Breast epithelium (tissue), 4 donors: ENCODE data around the gene TRIL. TPM values are rescaled to one million over a fixed set of nuclear protein-coding genes. Genes with fewer than 3 reads are reported as not detected.

Experiments
- DNase-seq, 2 donors: peaks; one replicate each; pipeline ENCODE4 v3.0.0-alpha.2; 2019; ENCODE audit warnings: low spot score in 2 of 2
- H3K27ac ChIP-seq, 2 donors: fragments of 200-600 bp; sonication (generic) in 1 of 2; one replicate each; pipeline ENCODE4 v1.5.1; 2016 to 2019; ENCODE audit warnings: mild to moderate bottlenecking in 1 of 2
- H3K27me3 ChIP-seq, 2 donors: fragments of 200-600 bp; sonication (generic) in 1 of 2; one replicate each; pipeline versions ENCODE4 v1.5.1 to v1.6.0; 2017 to 2019; ENCODE audit warnings: control low read depth in 1 of 2, mild to moderate bottlenecking in 1 of 2
- H3K36me3 ChIP-seq: fragments of 200-600 bp; one replicate; pipeline ENCODE4 v1.5.1; 2019
- H3K4me1 ChIP-seq, 2 donors: fragments of 200-600 bp; sonication (generic); one replicate each; pipeline ENCODE4 v1.5.1; 2016 to 2019; ENCODE audit warnings: control low read depth in 1 of 2
- H3K4me3 ChIP-seq, 3 donors: fragments of 200-600 bp; sonication (generic); 1 replicate in 2 of 3; 2 replicates in 1 of 3; pipeline ENCODE4 v1.5.1; 2016 to 2019; ENCODE audit warnings: mild to moderate bottlenecking in 3 of 3, moderate library complexity in 2 of 3
- H3K9me3 ChIP-seq, 2 donors: fragments of 200-600 bp; sonication (generic) in 1 of 2; one replicate each; pipeline ENCODE4 v1.5.1; 2016 to 2019; ENCODE audit warnings: control low read depth in 1 of 2
- POLR2A ChIP-seq: fragments of 450-650 bp; IDR thresholded peaks from one replicate; pipeline ENCODE4 v1.6.1; 2016; ENCODE audit warnings: antibody characterized with exemption, mild to moderate bottlenecking, moderate library complexity
- POLR2AphosphoS5 ChIP-seq, 3 donors: sonication (generic); formaldehyde crosslinking; IDR thresholded peaks; one replicate each; pipeline ENCODE4 v1.6.1; 2017; ENCODE audit warnings: antibody characterized with exemption in 3 of 3
- intact Hi-C: fragments of 100-400 bp; cut with DNase I; formaldehyde crosslinking; loops from one replicate; pipeline ENCODE4 v1.15.1; 2023; ENCODE audit warnings: low total_unique reads
- total RNA-seq, 3 donors: library from RNA; depleted of rRNA; stranded (reverse); fragments of >200 nt; gene quantifications; one replicate each; pipeline ENCODE4 v1.1.0, GENCODE V29; 2016
- TF ChIP-seq, protein P1 (sequence below), 3 donors: fragments of 450-650 bp; IDR thresholded peaks; one replicate each; pipeline ENCODE4 v1.5.1; 2016 to 2017; ENCODE audit warnings: antibody characterized with exemption in 3 of 3, mild to moderate bottlenecking in 3 of 3, moderate library complexity in 3 of 3

The TRIL gene
- total RNA-seq, 3 donors from 2014 or later = 0.48 to 8.3 (median 8.2) TPM

DNA sequence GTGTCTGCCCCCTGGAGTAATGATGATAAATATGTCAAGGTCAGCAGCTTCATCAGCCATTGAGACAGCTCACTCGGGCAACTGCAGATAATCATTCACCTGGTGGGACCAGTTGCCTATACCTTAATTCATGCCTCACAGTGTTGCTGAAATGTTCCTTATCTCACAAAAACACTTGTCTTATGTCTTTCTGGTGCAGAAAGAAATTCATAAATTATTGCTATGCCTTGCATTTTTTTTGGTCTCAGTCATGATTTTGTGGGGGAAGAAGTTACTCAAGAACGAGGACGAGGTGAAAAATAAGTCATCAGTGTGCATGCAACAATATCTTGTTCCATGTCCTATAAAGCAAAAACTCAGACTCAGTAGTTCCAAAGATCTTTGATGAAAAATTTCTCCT is 16.0 kb downstream of the TRIL start:
- Histone ChIP-seq H3K4me1 (no peaks in the 10 kb centered on the region), H3K27ac (no peak overlapping the region), H3K36me3 (no peaks in the 10 kb centered on the region), H3K4me3 (no peak overlapping the region), H3K27me3 (no peaks in the 10 kb centered on the region), H3K9me3 (no peaks in the 10 kb centered on the region)
- TF ChIP-seq POLR2A = no peak
- no peak for TF ChIP-seq POLR2AphosphoS5 (IDR thresholded peaks at IDR 0.05)
- TF ChIP-seq, protein P1, sequence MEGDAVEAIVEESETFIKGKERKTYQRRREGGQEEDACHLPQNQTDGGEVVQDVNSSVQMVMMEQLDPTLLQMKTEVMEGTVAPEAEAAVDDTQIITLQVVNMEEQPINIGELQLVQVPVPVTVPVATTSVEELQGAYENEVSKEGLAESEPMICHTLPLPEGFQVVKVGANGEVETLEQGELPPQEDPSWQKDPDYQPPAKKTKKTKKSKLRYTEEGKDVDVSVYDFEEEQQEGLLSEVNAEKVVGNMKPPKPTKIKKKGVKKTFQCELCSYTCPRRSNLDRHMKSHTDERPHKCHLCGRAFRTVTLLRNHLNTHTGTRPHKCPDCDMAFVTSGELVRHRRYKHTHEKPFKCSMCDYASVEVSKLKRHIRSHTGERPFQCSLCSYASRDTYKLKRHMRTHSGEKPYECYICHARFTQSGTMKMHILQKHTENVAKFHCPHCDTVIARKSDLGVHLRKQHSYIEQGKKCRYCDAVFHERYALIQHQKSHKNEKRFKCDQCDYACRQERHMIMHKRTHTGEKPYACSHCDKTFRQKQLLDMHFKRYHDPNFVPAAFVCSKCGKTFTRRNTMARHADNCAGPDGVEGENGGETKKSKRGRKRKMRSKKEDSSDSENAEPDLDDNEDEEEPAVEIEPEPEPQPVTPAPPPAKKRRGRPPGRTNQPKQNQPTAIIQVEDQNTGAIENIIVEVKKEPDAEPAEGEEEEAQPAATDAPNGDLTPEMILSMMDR (IDR thresholded peaks at IDR 0.05) = no peak
- intact Hi-C loops = no loop called here
- no peak for DNase-seq

DNA sequence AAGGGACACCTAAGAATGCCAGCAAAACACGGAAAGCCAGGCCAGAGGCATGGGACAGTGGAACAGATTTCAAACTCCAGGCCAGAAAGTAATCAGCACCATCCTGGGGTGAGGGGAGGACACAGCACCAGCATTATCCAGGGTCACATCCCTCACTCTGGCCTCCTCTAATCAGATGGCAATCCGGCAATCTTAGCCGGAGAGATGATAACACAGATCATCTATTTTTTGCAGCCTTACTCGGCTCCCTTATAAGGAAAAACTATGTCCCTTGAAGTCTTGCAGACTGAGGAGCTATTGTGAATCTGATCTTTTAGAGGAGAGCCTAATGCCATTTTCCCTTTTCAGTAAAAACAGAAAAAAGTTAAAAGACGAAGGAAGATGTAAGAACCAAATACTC is 16.5 kb downstream of the TRIL start:
- Histone ChIP-seq H3K27ac (no peak overlapping the region), H3K4me3 (no peak overlapping the region), H3K4me1 (no peaks in the 10 kb centered on the region), H3K36me3 (no peaks in the 10 kb centered on the region), H3K9me3 (no peaks in the 10 kb centered on the region), H3K27me3 (no peaks in the 10 kb centered on the region)
- TF ChIP-seq, protein P1 (IDR thresholded peaks at IDR 0.05) = no peak
- no peak for TF ChIP-seq POLR2AphosphoS5 (IDR thresholded peaks at IDR 0.05)
- TF ChIP-seq POLR2A = no peak
- no peak for DNase-seq
- intact Hi-C loops = no loop called here

DNA sequence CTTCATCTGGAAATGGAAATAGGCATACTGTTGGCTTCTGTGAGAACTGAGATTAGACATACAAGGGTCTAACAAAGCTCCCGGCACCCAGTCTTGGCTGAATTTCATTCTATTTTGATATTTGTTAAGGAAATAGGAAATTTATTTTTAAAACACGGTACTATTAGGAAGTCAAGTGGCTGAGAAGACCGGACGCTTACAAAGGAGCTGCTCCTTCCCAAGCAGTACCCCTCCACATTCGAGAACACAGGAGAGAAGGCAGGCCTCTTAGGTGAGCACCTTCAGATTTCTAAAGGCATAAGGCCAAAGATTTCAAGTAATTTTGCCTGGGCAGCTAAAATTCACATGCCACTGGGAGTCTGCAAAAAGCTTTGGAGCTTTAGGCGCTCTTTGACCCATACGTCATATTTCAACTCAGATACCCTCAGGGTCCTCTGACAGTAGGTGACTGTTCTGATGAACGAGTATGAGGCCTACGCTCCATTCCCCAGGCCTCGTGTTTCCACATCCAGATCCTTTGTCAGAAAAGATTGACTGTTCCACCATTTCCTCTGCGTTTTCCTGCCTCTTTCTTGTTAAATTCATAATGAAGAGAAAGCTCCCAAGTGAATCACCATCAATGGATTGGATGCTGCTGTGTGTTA is 17.3 kb downstream of the TRIL start:
- Histone ChIP-seq H3K27ac (no peak overlapping the region), H3K4me3 (no peak overlapping the region), H3K36me3 (no peaks in the 10 kb centered on the region), H3K27me3 (no peaks in the 10 kb centered on the region), H3K9me3 (no peaks in the 10 kb centered on the region), H3K4me1 (no peaks in the 10 kb centered on the region)
- TF ChIP-seq, protein P1 (IDR thresholded peaks at IDR 0.05) = no peak
- TF ChIP-seq POLR2AphosphoS5 (IDR thresholded peaks at IDR 0.05) (no peak), POLR2A (no peak)
- intact Hi-C loops = no loop called here
- no peak for DNase-seq

DNA sequence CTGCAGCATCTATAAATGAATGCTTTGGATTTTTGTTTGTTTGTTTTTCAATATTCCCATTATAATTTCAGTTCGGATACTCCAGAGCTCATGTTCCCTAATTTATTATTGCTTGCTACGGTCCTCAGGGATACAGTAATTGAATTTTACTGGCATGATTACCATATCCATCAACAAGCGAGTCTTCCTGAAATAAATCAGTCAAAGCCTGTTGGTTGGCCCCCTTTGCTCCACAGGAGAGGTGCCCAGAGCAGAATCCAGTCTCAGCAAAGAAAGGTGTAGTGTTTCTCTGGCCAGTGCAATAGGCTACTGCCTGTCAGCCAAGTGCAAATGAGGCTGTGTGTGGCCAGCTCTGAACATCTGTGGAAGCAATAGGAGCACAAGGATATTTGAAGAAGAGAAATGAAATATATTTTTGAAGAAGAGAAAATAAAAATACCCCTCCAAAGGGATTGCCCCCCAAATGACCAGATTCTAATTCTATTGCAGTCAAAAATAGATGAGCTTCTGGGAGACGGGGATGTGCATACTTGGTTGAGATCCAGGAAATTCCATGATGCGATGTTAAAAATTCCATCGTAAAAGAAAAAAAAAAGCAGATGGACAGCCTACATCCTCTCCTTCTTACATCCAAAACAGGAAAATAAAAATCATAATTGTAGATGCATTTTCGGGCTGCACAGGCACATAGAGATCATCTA is 18.1 kb downstream of the TRIL start:
- Histone ChIP-seq H3K27me3 (no peaks in the 10 kb centered on the region), H3K4me1 (no peaks in the 10 kb centered on the region), H3K4me3 (no peak overlapping the region), H3K27ac (no peak overlapping the region), H3K9me3 (no peaks in the 10 kb centered on the region), H3K36me3 (no peaks in the 10 kb centered on the region)
- DNase-seq = no peak
- intact Hi-C loops = loop anchor here (5.0 kb wide), 1 partner anchor 677 kb away; no protein-coding TSS in a partner anchor
- TF ChIP-seq POLR2A = no peak
- TF ChIP-seq POLR2AphosphoS5 (IDR thresholded peaks at IDR 0.05) = no peak
- TF ChIP-seq, protein P1 (IDR thresholded peaks at IDR 0.05) = no peak

DNA sequence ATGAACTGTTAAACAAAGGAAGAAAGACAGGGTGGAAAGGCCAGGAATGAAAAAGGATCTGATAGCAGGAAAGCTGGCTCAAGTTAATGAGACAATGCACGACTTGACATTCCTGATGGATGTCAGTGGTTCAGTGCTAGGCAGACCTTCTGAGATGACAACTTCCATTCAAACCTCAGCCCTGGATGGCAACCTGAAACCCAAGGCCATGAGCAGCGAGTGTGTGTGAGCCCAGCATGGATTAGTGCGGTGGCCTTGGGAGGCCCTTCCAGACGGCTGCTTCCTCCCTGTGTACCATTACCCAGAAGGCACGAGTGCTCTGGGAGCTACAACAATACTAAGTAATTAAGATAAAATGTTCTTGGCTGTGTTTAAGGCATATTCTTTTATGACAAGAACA is 18.8 kb downstream of the TRIL start:
- Histone ChIP-seq H3K27me3 (no peaks in the 10 kb centered on the region), H3K4me1 (no peaks in the 10 kb centered on the region), H3K27ac (no peak overlapping the region), H3K36me3 (no peaks in the 10 kb centered on the region), H3K9me3 (no peaks in the 10 kb centered on the region), H3K4me3 (no peak overlapping the region)
- no peak for DNase-seq
- no peak for TF ChIP-seq POLR2AphosphoS5 (IDR thresholded peaks at IDR 0.05)
- intact Hi-C loops = loop anchor here (5.0 kb wide), 1 partner anchor 678 kb away; no protein-coding TSS in a partner anchor
